OCI-LY1 (cell line): ENCODE data around the gene TK1.

ENCODE experiments used
- CTCF ChIP-seq: fragments of 200-600 bp; sonication (generic), shearing (Covaris generic); IDR thresholded peaks from 2 replicates; pipeline ENCODE4 v1.5.1; 2017; ENCODE audit warnings: mild to moderate bottlenecking, antibody characterized with exemption, low read length, moderate library complexity, mixed read lengths
- EZH2 ChIP-seq: fragments of 200-600 bp; sonication (generic), shearing (Covaris generic); IDR thresholded peaks from 2 replicates; pipeline ENCODE4 v1.8.0; 2017; ENCODE audit warnings: borderline replicate concordance, mixed run types, mild to moderate bottlenecking, antibody characterized with exemption, low read length, moderate library complexity, mixed read lengths

- no peak for TF ChIP-seq CTCF
- no peak for TF ChIP-seq EZH2
Measured at GRCh38 chr17:78164748-78165607, 21.9 kb downstream of the TK1 start.
